H1 (cell line): ENCODE results near the gene ASGR1. TPM values are rescaled to one million over a fixed set of nuclear protein-coding genes. Genes with fewer than 3 reads are reported as not detected.

Experiments
- BCL11A ChIP-seq, 2 experiments: IDR thresholded peaks; one replicate each; pipeline ENCODE4 v1.6.1; 2011; ENCODE audit warnings: low read depth in 2 of 2, low read length in 2 of 2, mild to moderate bottlenecking in 2 of 2
- CBX8 ChIP-seq: fragments of 300-800, 300-1000 bp; sonication (generic); IDR thresholded peaks from 2 replicates; pipeline ENCODE4 v1.7.1; 2016; ENCODE audit warnings: low read depth, low read length, borderline replicate concordance
- E2F6 ChIP-seq: IDR thresholded peaks from 2 replicates; pipeline ENCODE4 v1.6.1; 2012; ENCODE audit warnings: inconsistent platforms
- KDM5A ChIP-seq: fragments of 200-600 bp; IDR thresholded peaks from 2 replicates; pipeline ENCODE4 v1.7.1; 2012; ENCODE audit warnings: mild to moderate bottlenecking, low read length, inconsistent platforms, mixed read lengths
- POLR2AphosphoS5 ChIP-seq: IDR thresholded peaks from 2 replicates; pipeline ENCODE4 v1.6.1; 2011; ENCODE audit warnings: low read depth, low read length
- RBBP5 ChIP-seq: IDR thresholded peaks from 2 replicates; pipeline ENCODE4 v1.7.1; 2012; ENCODE audit warnings: low read depth, mild to moderate bottlenecking, inconsistent platforms, low read length, moderate library complexity, borderline replicate concordance
- SIX5 ChIP-seq: IDR thresholded peaks from 2 replicates; pipeline ENCODE4 v1.6.1; 2011; ENCODE audit warnings: mild to moderate bottlenecking, low read depth, low read length
- SP1 ChIP-seq: IDR thresholded peaks from 2 replicates; pipeline ENCODE4 v1.6.1; 2011; ENCODE audit warnings: low read depth, low read length
- polyA plus RNA-seq, 7 experiments: library from polyadenylated mRNA; depleted of rRNA in 3 of 7; stranded (reverse) in 5 of 7; unstranded in 2 of 7; fragments of >200 nt in 5 of 7; fragments of 200-250 nt in 2 of 7; gene quantifications; 1 replicate in 5 of 7; 2 replicates in 1 of 7; 4 replicates in 1 of 7; pipeline versions ENCODE4 v1.2.1 to v1.2.3, GENCODE V29; 2011 to 2013; ENCODE audit warnings: missing spikeins in 2 of 7, mixed read lengths in 2 of 7
- total RNA-seq: library from RNA; stranded (reverse); fragmentation: NEBNext Ultra II Directional; extraction: Animal tissue kit (Norgen Biotek cat#: 25700); gene quantifications from 2 replicates; pipeline ENCODE4 v1.2.1, GENCODE V29; 2021
- TF ChIP-seq, protein P1 (sequence below): fragments of 300-600 bp; sonication (generic); IDR thresholded peaks from 2 replicates; pipeline ENCODE4 v1.7.1; 2012; ENCODE audit warnings: low read length, moderate library complexity, mild to moderate bottlenecking, inconsistent platforms; ENCODE audit not compliant: insufficient replicate concordance

Gene ASGR1
- total and polyA plus RNA-seq, 2 of the 8 experiments (the other 6 are each of a cell fraction or from before 2014, with no cell fraction given) = 10.8 to 14.5 TPM

GRCh38 chr17:7175330-7175733 is 3.8 kb downstream of the ASGR1 start (continued):
- TF ChIP-seq, protein P1, sequence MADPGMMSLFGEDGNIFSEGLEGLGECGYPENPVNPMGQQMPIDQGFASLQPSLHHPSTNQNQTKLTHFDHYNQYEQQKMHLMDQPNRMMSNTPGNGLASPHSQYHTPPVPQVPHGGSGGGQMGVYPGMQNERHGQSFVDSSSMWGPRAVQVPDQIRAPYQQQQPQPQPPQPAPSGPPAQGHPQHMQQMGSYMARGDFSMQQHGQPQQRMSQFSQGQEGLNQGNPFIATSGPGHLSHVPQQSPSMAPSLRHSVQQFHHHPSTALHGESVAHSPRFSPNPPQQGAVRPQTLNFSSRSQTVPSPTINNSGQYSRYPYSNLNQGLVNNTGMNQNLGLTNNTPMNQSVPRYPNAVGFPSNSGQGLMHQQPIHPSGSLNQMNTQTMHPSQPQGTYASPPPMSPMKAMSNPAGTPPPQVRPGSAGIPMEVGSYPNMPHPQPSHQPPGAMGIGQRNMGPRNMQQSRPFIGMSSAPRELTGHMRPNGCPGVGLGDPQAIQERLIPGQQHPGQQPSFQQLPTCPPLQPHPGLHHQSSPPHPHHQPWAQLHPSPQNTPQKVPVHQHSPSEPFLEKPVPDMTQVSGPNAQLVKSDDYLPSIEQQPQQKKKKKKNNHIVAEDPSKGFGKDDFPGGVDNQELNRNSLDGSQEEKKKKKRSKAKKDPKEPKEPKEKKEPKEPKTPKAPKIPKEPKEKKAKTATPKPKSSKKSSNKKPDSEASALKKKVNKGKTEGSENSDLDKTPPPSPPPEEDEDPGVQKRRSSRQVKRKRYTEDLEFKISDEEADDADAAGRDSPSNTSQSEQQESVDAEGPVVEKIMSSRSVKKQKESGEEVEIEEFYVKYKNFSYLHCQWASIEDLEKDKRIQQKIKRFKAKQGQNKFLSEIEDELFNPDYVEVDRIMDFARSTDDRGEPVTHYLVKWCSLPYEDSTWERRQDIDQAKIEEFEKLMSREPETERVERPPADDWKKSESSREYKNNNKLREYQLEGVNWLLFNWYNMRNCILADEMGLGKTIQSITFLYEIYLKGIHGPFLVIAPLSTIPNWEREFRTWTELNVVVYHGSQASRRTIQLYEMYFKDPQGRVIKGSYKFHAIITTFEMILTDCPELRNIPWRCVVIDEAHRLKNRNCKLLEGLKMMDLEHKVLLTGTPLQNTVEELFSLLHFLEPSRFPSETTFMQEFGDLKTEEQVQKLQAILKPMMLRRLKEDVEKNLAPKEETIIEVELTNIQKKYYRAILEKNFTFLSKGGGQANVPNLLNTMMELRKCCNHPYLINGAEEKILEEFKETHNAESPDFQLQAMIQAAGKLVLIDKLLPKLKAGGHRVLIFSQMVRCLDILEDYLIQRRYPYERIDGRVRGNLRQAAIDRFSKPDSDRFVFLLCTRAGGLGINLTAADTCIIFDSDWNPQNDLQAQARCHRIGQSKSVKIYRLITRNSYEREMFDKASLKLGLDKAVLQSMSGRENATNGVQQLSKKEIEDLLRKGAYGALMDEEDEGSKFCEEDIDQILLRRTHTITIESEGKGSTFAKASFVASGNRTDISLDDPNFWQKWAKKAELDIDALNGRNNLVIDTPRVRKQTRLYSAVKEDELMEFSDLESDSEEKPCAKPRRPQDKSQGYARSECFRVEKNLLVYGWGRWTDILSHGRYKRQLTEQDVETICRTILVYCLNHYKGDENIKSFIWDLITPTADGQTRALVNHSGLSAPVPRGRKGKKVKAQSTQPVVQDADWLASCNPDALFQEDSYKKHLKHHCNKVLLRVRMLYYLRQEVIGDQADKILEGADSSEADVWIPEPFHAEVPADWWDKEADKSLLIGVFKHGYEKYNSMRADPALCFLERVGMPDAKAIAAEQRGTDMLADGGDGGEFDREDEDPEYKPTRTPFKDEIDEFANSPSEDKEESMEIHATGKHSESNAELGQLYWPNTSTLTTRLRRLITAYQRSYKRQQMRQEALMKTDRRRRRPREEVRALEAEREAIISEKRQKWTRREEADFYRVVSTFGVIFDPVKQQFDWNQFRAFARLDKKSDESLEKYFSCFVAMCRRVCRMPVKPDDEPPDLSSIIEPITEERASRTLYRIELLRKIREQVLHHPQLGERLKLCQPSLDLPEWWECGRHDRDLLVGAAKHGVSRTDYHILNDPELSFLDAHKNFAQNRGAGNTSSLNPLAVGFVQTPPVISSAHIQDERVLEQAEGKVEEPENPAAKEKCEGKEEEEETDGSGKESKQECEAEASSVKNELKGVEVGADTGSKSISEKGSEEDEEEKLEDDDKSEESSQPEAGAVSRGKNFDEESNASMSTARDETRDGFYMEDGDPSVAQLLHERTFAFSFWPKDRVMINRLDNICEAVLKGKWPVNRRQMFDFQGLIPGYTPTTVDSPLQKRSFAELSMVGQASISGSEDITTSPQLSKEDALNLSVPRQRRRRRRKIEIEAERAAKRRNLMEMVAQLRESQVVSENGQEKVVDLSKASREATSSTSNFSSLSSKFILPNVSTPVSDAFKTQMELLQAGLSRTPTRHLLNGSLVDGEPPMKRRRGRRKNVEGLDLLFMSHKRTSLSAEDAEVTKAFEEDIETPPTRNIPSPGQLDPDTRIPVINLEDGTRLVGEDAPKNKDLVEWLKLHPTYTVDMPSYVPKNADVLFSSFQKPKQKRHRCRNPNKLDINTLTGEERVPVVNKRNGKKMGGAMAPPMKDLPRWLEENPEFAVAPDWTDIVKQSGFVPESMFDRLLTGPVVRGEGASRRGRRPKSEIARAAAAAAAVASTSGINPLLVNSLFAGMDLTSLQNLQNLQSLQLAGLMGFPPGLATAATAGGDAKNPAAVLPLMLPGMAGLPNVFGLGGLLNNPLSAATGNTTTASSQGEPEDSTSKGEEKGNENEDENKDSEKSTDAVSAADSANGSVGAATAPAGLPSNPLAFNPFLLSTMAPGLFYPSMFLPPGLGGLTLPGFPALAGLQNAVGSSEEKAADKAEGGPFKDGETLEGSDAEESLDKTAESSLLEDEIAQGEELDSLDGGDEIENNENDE = no peak
- TF ChIP-seq SIX5 = no peak
- TF ChIP-seq BCL11A (IDR thresholded peaks at IDR 0.05; ENCODE audit: low read depth in 2 of 2, low read length in 2 of 2) = no peak
- TF ChIP-seq POLR2AphosphoS5 = no peak
- no peak for TF ChIP-seq KDM5A
- no peak for TF ChIP-seq E2F6
- TF ChIP-seq RBBP5 = no peak
- no peak for TF ChIP-seq CBX8
- no peak for TF ChIP-seq SP1
